ENCODE data around the gene RBBP6.
"Not testable (repeated sequence)": the region's sequence is repeated elsewhere in the genome, so short reads cannot be mapped to it uniquely, and the experiment has no call there.

The RBBP6 gene, protein sequence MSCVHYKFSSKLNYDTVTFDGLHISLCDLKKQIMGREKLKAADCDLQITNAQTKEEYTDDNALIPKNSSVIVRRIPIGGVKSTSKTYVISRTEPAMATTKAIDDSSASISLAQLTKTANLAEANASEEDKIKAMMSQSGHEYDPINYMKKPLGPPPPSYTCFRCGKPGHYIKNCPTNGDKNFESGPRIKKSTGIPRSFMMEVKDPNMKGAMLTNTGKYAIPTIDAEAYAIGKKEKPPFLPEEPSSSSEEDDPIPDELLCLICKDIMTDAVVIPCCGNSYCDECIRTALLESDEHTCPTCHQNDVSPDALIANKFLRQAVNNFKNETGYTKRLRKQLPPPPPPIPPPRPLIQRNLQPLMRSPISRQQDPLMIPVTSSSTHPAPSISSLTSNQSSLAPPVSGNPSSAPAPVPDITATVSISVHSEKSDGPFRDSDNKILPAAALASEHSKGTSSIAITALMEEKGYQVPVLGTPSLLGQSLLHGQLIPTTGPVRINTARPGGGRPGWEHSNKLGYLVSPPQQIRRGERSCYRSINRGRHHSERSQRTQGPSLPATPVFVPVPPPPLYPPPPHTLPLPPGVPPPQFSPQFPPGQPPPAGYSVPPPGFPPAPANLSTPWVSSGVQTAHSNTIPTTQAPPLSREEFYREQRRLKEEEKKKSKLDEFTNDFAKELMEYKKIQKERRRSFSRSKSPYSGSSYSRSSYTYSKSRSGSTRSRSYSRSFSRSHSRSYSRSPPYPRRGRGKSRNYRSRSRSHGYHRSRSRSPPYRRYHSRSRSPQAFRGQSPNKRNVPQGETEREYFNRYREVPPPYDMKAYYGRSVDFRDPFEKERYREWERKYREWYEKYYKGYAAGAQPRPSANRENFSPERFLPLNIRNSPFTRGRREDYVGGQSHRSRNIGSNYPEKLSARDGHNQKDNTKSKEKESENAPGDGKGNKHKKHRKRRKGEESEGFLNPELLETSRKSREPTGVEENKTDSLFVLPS (N-terminal part only)

DNA sequence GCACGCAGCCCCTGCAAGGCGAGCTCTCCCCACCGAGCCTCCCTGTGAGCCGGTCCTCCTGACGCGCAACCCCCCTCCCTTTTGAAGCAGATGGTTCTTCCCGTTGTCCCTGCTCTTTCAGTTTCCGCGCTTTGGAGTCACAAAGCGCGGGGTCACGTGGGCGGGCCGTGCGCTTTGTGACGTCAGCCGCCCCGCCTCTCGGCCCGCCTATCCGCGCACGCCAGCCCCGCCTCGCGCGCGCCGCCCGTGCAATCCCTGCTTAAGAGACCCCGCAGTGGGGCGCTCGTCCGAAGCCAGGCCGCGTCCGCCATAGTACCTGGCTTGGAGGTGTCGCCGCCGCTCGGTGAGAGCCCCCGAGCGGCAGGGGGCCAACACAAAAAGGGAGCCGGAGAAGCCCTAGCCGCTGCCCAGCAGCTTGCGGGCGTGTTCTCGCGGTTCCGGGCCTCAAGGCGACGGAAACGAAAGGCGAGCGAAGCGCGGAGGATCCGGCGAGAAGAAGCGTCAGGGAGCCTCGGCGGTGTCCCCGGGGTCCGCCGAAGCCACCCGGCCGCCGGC, at the start of gene RBBP6:
RBBP6 (plus strand) TSS at position 272 of the 555 bp plus-strand sequence. CDS start 1,061 bp downstream, outside the sequence.
- peak; percentile 56 for DNase-seq

DNA sequence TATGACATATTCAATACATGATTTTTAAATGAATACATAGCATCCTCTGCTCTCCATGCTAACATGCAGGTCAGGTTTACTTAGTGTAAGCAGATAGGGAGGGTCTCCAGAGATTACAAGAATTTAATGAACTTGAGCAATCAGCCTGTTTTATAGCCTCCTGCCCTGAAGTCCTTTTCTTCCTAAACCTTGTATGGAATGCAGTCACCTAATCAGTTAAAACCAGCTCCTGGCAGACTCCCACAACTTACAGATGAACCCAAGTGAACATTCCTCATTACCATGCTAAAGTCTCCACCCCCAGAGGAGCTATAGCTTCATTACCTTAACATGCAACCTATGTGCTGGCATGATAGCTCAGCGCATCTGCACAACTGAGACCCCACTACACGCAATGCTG, 48.5 kb upstream of the RBBP6 start:
- DNase-seq = no peak

DNA sequence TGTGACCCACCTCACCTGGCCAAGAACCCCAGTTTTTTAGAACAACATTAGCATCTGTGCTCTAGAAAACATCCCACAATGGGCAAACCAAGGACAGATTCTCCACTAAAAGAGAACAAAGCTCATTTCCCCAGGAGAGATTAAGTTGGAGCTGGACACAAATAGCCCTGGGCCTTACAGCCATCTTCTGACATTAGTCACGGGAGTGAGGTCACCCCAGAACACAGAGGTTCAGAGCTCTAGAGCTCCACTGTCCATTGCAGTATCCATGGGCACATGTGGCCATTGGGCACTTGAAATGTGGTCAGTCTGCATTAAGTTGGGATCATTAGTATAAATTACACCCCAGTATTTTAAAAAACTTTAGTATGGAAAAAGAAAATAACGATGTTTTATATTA, 47.6 kb upstream of the RBBP6 start:
- no peak for DNase-seq

DNA sequence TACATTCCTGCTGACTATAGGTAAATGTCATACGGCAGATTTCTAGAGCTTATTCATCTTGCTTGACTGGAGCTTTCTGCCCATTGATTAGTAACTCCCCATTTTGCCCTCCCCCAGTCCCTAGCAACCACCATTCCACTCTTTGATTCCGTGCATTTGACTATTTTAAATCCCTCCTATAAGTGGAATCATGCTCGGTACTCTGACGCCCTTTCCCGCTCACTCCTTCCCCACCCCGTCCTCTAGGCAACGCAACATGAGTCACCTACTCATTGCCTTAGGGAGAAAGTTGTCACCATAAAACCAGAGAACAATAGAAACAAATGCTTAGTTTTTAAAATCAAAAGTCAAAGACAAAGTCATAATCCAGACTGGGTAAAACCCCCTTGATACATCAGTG, 45.5 kb upstream of the RBBP6 start:
- no peak for DNase-seq

DNA sequence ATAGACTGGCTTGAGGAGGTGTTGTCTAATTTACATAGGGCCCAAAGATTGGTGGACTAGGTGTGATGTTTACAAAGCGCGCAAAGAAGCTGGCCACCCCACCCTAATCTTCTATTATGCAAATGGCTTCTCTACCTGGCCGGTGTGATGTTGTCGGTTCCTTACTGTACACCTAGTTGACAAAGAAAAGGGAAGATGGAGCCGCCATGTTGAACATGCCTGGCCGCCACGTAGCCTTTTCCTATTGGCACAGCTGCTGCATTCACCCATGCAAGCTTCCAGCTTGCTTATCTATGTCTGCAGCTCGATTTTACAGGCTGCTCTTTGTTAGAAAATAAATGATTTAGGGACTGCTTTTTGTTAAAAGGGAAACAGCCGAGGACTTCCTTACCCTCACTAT, 44.2 kb upstream of the RBBP6 start:
- not testable (repeated sequence) for DNase-seq

DNA sequence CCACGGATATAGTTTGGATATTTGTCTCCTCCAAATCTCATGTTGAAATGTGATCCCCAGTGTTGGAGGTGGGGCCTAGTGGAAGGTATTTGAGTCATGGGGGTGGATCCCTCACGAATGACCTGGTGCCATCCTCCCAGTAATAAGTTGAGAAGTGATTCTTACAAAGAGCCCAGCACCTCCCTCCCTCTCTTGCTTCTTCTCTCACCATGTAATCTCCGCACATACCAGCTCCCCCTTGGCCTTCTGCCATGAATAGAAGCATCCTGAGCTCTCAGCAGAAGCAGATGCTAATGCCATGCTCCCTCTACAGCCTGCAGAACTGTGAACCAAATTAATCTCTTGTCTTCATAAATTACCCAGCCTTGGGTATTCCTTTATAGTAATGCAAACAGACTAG, 41.9 kb upstream of the RBBP6 start:
- no peak for DNase-seq

DNA sequence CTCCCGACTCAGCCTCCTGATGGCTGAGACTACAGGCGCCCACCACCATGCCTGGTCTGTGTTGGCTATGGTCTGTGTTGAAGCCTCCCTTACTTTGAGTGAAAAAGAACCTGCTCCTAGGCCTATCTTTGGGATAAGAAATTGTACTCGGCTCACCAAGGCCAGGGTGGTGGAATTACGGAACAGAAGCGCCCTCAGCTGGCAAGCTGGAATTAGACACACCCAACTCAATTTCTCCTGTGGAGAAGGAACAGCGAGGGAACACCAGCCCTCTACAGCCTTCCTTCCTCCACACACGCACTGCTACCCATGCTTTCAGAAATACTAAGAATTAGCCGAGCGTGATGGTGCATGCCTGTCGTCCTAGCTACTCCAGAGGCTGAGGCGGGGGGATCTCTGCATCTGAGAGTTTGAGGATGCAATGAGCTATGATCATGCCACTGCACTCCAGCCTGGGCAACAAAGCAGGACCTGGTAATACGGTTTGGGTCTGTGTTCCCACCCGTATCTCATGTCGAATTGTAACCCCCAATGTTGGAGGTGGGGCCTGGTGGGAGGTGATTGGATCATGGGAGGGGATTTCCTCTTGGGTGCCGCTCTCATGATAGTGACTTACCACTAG, 40.1 kb upstream of the RBBP6 start:
- no peak for DNase-seq

DNA sequence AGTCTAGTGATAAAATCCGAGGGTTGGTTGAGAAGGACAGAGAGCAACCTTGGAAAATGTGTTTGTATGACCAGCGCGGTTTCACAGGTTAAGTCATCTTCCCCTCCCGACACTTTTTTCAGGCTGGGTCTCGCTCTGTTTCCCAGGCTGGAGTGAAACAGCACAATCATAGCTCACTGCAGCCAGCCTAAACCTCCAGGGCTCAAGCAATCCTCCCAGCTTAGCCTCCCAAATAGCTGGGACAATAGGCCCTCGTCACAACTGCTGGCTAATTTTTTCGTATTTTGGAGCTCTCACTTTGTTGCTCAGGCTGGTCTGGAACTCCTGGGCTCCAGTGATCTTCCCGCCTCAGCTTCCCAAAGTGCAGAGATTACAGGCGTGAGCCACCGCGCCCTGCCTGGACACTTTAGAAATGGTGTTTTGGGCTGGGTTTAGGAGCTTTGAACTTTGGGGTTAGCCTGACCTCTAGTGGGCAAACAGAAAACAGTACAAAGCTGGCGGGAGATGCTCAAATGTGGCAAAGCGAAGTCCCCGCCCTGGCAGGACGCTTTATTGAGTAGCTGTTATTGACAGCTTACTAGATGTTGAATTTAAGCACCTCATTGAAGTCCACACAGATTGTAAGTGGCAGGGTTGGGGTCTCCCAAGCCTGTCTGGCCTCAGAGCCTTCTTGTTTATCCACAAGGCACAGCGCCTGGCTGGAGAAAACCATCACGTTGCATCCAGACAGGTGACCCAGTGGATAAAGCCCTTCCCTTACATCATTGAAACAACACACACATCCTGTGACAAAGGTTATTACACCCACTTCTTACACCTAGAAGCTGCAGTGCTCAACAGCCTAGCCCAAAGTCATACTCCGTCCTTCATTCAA, 34.7 kb upstream of the RBBP6 start:
- DNase-seq = no peak

DNA sequence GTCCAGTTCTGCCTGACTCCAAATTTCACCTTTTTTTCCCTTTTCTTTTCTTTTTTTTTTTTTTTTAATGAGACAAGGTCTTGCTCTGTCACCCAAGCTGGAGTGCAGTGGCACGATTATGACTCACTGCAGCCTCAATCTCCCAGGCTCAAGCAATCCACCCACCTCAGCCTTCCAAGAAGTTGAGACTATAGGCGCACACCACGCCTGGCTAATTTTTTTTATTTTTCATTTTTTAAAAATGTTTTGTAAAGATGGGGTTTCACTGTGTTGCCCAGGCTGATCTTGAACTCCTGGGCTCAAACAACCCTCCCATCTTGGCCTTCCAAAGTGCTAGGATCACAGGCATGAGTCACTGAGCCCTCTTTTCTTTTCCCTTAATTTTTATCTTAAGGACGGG, 33.4 kb upstream of the RBBP6 start:
- DNase-seq = no peak

DNA sequence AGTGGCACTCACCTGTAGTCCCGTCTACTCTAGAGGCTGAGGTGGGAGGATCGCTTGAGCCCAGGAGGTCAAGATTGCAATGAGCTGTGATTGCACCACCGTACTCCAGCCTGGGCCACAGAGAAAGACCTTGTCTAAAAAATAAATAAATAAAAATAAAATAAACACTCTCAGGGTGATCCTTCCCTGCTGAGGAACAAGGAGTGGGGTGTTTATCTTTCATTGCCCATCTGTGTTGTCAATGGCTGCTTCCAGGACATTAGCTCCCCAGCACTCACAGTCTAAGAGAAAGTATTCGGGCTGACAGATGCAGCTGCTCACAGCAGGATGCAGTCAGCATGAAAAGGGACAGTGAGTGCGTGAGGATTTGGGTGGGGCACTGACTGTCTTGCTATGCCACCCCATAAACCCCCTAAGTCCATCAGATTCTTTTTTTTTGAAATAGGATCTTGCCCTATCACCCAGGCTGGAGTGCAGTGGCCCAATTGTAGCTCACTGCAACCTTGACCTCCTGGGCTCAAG, 31.3 kb upstream of the RBBP6 start:
- no peak for DNase-seq

DNA sequence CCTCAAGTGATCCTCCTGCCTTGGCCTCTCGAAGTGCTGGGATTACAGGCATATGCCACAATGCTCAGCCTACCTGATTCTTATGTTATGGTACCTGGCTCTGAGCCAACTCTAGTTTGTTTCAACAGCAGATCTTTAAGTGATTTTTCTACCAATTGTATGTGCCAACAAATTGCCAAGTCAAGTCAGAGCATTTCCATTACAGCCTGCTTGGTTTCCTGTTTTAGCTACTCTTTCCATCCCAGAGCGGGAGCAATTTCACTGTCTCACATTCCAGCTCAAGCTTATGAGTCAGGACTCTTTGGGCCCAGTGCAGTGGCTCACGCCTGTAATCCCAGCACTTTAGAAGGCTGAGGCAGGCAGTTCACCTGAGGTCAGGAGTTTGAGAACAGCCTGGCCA, 30.8 kb upstream of the RBBP6 start:
- no peak for DNase-seq

DNA sequence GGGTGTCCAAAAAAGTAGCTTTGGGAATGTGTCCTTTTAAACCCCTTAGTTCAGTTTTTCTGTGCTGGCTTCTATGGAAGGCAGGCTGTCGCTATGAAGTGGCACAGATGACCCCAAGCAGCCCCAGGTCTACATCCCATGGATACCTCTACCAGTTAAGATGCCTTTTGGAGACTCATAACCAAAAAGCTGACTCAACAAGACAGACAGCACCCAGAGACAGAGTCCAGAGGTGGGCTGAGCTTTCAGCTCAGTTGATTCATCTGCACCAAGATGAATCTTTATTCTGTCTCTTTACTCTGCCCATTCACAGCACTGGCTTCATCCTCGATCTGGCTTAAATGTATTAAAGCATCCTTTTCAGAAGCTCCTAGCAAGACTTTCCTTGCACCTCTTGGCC, 29.8 kb upstream of the RBBP6 start:
- DNase-seq = no peak

DNA sequence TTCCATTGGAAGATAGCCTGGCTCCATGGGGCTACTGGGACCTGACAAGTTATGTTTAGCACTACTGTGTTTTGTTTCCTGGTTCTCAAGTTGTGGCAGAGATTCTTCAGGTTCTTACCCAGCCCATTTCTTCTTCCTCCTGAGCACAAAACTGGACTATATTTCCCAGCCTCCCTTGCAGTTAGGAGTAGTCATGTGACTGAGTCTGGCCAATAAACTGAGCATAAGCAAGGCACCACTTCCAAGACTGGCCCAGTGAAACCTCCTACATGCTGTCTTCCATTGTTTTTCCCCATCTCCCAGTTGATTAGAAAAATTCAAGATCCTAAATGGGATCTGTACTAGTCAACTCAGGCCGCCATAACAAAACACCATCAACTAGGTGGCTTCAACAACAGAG, 28.2 kb upstream of the RBBP6 start:
- DNase-seq = no peak

DNA sequence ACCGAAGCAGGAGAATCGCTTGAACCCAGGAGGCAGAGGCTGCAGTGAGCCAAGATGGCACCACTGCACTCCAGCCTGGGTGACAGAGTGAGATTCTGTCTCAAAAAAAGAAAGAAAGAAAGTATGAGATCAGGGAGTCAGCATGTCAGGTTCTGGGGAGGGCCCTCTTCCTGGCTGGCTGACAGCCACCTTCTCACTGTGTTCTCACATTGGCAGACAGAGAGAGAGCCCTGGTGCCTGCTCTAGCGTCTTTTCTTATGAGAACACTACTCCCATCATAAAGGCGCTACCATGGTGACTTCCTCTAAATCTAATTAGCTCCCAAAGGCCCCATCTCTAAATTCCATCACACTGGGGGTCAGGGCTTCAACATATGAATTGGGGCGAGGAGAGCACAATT, 27.6 kb upstream of the RBBP6 start:
- DNase-seq = no peak

DNA sequence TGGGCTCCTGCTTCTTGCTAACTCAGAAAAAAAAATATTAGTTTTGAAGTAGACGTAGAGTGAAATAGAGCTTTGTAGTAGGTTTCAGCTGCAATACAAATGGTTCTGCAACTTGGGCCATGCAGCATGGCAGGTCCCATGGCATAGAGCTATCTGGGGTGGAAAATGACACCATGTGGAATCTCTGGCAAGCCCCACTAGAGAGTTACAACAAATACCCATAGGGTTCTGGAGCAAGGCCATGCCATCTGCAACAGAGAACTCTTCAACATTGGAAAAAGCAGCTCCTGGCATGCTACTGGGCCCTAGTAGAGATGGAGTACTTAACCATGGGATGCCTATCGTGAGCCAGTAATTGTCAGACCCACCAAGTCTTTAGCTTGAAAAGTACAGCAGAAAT, 25.3 kb upstream of the RBBP6 start:
- DNase-seq = no peak

DNA sequence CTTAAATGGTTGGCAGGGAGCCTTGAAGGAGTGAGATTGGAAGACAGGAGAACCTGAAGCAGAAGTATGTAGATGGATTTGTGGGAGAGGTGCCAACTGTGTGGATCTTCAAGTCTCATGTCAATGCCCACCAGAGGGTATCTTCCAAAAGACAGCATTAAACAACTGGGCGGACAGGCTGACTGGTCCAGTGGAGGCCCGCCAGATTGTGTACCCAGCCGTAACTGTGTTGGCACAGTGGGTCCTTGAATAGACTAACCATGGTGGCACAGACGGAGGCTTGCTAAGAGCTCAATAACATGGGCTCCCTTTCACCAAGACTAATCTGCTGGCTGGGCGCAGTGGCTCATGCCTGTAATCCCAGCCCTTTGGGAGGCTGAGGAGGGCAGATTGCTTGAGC, 24.2 kb upstream of the RBBP6 start:
- DNase-seq = no peak

DNA sequence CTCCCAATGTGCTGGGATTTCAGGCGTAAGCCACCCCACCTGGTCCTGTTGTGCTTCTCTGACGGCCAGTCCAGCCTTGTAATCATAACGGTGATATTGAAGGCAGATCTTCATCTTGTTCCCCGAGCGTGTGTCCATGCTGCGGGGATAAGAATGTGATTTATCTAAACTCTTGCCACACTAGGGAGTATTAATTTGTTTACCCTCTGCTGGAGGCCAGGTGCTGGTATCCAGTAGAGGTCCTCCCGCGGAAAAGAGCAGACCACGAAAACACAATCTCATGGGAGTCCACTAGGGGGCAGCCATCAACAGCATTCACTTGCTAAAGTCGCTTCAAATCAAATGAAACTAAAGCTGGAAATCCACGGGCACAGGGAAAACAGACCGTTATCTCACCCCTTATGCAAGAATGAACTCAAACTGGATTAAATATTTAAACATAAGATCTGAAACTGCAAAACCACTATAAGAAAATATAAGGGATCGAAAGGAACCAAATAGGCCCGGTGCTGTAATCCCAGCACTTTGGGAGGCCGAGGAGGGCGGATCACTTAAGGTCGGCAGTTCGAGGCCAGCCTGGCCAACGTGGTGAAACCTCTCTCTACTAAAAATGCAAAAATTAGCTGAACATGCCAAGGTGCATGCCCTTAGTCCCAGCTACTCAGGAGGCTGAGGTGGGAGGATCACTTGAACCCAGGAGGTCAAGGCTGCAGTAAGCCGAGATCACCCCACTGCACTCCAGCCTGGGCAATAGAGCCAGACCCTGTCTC, 22.3 kb upstream of the RBBP6 start:
- no peak for DNase-seq

DNA sequence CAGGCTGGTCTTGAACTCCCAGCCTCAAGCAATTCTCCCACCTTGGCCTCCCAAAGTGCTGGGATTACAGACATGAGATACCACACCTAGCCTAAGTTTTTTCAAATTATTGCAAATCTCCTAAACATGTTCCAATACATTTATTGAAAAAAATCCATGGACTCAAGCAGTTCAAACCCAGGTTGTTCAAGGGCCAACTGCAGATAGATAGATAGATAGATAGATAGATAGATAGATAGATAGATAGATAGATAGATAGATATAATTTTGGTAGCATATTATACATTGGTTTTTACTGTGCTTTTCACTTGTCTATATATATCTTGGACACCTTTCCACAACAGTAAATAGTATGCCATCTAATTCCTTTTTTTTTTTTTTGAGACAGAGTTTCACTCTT, 20.9 kb upstream of the RBBP6 start:
- DNase-seq = no peak

DNA sequence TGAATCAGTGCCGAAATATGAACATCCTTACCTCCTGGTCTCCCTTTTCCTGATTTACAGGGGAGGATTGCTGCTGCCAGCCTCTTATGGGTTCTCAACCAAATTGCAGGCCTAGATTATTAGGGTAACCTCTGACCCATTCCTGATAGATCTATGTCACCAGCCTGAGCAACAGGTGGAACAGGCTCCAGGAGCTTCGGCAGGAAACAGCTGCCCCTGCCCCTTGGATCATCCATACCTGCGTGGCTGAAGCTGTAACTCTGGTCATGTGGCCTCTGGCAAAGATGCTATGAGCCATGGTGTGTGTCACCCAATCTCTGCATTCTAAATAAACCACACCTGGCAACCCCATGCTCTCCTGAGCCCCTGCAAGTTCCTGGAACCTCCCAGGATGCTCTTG, 18.4 kb upstream of the RBBP6 start:
- DNase-seq = no peak

DNA sequence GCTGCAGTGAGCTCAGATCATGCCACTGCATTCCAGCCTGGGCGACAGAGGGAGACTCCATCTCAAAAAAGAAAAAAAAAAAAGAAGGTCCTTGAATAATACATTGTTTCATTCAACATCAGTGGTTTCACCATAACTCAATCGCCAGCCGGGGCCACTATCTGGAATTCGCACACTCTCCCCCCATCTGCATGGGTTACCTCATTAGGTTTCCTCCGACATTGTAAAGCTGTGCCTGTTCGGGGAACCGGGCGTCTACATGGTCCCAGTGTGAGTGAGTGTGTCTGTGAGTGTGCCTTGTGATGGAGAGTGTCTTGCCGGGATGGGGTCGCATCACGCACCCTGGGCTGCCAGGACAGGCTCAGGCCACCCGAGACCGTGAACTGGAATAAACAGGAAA, 16.6 kb upstream of the RBBP6 start:
- DNase-seq = no peak

DNA sequence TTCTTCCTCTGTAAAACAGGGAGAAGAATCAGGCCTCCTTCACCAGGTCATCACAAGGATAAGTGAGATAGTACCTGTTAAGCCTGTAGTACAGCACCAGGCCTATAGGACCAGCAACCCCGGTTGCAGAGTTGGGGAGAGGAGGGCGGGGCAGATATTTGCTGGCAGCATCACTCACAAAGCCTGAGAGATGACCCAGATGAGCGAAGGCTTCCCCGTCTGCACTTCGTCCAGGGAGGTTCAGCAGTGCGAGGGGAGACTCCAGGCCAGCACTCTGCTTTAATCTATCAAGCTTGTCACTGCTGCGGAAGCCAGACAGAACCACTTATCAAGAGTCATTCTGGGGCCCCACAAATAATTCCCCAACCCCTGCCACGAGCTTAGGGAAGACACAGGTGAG, 15.8 kb upstream of the RBBP6 start:
- DNase-seq = no peak

Measured in SIG-M5 (cell line).